Transverse colon (tissue), 4 donors: ENCODE measurements around the gene RUVBL1. TPM values are rescaled to one million over a fixed set of nuclear protein-coding genes. Genes with fewer than 3 reads are reported as not detected.

ENCODE experiments used
- DNase-seq: peaks from one replicate; pipeline ENCODE4 v3.0.0-alpha.2; 2019
- H3K27ac ChIP-seq, 4 donors: fragments of 200-600 bp; sonication (generic); 2 replicates each; pipeline ENCODE4 v1.5.1; 2016 to 2018; ENCODE audit warnings: inconsistent platforms in 4 of 4
- H3K27me3 ChIP-seq: fragments of 200-600 bp; sonication (generic); 2 replicates; pipeline ENCODE4 v1.5.1; 2017; ENCODE audit warnings: inconsistent platforms
- H3K36me3 ChIP-seq, 4 donors: fragments of 200-600 bp; sonication (generic); 2 replicates each; pipeline ENCODE4 v1.5.1; 2017 to 2019; ENCODE audit warnings: inconsistent platforms in 4 of 4
- H3K4me1 ChIP-seq, 4 donors: fragments of 200-600 bp; sonication (generic); 2 replicates each; pipeline ENCODE4 v1.5.1; 2017 to 2020; ENCODE audit warnings: inconsistent platforms in 4 of 4
- H3K4me3 ChIP-seq, 4 donors: fragments of 200-600 bp; sonication (generic); 1 replicate in 1 of 4; 2 replicates in 3 of 4; pipeline versions ENCODE4 v1.5.1 to v1.6.1; 2017 to 2019; ENCODE audit warnings: inconsistent platforms in 4 of 4
- H3K9me3 ChIP-seq, 2 donors: fragments of 200-600 bp; sonication (generic); 2 replicates each; pipeline ENCODE4 v1.5.1; 2017 to 2019; ENCODE audit warnings: inconsistent platforms in 2 of 2
- EP300 ChIP-seq: sonication (generic); formaldehyde crosslinking; IDR thresholded peaks from one replicate; pipeline ENCODE4 v1.6.1; 2017; ENCODE audit warnings: antibody characterized with exemption, low read depth
- POLR2A ChIP-seq: fragments of 450-650 bp; IDR thresholded peaks from one replicate; pipeline ENCODE4 v1.6.1; 2016; ENCODE audit warnings: antibody characterized with exemption, mild to moderate bottlenecking, moderate library complexity
- POLR2AphosphoS5 ChIP-seq, 3 donors: sonication (generic); formaldehyde crosslinking; IDR thresholded peaks; one replicate each; pipeline ENCODE4 v1.6.1; 2016; ENCODE audit warnings: antibody characterized with exemption in 3 of 3
- WGBS, 2 donors: methylation state at CpG; one replicate each; pipeline ENCODE4 v1.1.5; 2018; ENCODE audit warnings: low coverage in 1 of 2; 5-methylcytosine and 5-hydroxymethylcytosine counted together
- in situ Hi-C, 4 donors: fragments of 200-750 bp; cut with MboI; loops; one replicate each; pipeline versions ENCODE4 v1.15.0 to v1.15.1; 2017; ENCODE audit warnings: low sequenced_read_pairs in 3 of 4, low pct_ligation_motif_present in 1 of 4, low pct_unique_long_range_greater_than_20kb in 1 of 4
- intact Hi-C: fragments of 100-400 bp; cut with DNase I; formaldehyde crosslinking; loops from one replicate; pipeline ENCODE4 v1.15.1; 2023; ENCODE audit warnings: low total_unique reads
- total RNA-seq, 4 donors: library from RNA; depleted of rRNA; stranded (reverse); fragments of >200 nt; gene quantifications; one replicate each; pipeline ENCODE4 v1.1.0, GENCODE V29; 2016
- TF ChIP-seq, protein P1 (sequence below), 5 experiments: fragments of 200-600 bp in 3 of 5; fragments of 450-650 bp in 2 of 5; sonication (generic) in 3 of 5; IDR thresholded peaks; 1 replicate in 2 of 5; 2 replicates in 3 of 5; pipeline ENCODE4 v1.5.1; 2016 to 2017; ENCODE audit warnings: antibody characterized with exemption in 5 of 5, inconsistent platforms in 3 of 5, mild to moderate bottlenecking in 2 of 5, moderate library complexity in 1 of 5

Gene RUVBL1
- total RNA-seq, 4 donors from 2014 or later: 1.4 to 16.4 (median 10.1) TPM; not detected in 1

DNA sequence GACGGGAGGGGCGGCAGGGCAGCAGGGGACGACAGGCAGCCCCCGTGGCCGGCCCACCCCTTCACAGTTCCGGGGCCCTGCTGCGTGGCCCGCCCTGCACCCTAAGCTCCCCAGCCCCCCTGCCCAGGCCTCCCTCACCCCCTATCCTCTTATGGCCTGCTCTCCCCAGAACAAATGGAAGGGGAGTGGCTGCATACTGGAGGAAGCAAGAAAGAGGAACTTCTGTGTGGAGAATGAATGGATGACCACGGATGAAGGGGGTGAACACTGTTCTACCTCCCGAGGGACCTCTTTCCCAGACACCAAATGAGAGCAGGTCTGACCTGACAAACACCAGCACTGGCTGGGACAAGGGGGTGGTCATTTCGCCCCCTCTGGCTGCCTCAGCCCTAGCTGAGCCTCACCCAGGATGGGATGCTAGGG lies 46.4 kb downstream of the RUVBL1 start:
- no peak for TF ChIP-seq POLR2AphosphoS5 (IDR thresholded peaks at IDR 0.05)
- no peak for TF ChIP-seq EP300
- TF ChIP-seq, protein P1, sequence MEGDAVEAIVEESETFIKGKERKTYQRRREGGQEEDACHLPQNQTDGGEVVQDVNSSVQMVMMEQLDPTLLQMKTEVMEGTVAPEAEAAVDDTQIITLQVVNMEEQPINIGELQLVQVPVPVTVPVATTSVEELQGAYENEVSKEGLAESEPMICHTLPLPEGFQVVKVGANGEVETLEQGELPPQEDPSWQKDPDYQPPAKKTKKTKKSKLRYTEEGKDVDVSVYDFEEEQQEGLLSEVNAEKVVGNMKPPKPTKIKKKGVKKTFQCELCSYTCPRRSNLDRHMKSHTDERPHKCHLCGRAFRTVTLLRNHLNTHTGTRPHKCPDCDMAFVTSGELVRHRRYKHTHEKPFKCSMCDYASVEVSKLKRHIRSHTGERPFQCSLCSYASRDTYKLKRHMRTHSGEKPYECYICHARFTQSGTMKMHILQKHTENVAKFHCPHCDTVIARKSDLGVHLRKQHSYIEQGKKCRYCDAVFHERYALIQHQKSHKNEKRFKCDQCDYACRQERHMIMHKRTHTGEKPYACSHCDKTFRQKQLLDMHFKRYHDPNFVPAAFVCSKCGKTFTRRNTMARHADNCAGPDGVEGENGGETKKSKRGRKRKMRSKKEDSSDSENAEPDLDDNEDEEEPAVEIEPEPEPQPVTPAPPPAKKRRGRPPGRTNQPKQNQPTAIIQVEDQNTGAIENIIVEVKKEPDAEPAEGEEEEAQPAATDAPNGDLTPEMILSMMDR (IDR thresholded peaks at IDR 0.05): no peak
- no peak for TF ChIP-seq POLR2A
- peaks cover 8 to 33% (median 32%) of the 10 kb centered on the region in 4 donors for H3K4me1 ChIP-seq
- intact Hi-C loops: no loop called here
- H3K9me3 ChIP-seq: no peaks in the 10 kb centered on the region
- H3K27me3 ChIP-seq: peaks cover 4% of the 10 kb centered on the region
- no peaks in the 10 kb centered on the region for H3K36me3 ChIP-seq
- H3K4me3 ChIP-seq: peak overlapping the region in 3 of 4 donors; percentile 27 to 54 (median 41)
- 22% methylated on average over 11 of the region's 11 CpGs; no CpG with 5 or more reads in 1 of the 2 donors for WGBS, 2 donors
- H3K27ac ChIP-seq: peak overlapping the region in 2 of 4 donors; percentile 1 to 71
- DNase-seq: no peak
- in situ Hi-C loops: loop anchor here in 3 of 4 donors (25.0 kb wide), 3 partner anchors 410 to 535 kb away; partner anchors contain the start of gene GATA2 (in 1 of the 3)

DNA sequence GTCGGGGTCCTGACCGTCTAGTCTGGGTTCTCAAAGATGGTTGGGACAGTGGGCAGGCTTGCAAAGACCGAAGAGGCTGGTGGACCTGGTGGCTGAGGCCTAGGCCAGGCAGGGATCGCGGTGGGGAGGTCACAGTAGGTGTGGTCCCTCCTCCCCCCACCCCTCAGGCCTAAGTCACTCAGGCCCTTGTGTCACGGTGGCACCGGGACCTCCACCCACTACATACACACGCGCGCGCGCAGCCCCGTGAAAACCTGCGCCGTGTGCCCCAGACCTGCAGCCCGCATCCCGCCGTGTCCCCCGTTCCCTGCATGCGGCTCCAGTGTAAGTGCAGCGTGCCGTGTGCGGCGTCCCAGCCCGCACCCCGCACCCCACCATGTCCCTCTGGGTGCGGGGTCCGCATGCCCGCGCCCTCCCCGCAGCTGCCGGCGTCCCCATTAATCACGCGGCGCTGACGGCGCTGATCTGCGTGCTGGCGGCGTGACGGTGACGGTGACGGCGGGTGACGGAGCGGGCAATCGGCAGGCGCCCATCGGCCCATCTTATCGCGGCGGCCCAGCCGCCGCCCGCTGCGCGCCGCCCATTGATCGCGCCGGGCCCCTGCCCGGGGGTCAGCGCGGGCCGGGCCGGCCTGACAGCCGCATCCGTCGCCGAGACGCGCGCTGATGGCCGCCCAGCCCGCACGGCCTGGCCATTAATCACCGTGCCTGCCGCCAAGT lies 47.0 kb downstream of the RUVBL1 start:
- DNase-seq: peak; percentile 34
- TF ChIP-seq POLR2AphosphoS5 (IDR thresholded peaks at IDR 0.05) (no peak), EP300 (no peak), POLR2A (no peak)
- TF ChIP-seq, protein P1 (IDR thresholded peaks at IDR 0.05): no peak
- 18% methylated on average over 30 of the region's 79 CpGs; no CpG with 5 or more reads in 1 of the 2 donors for WGBS, 2 donors
- H3K27me3 ChIP-seq: peaks cover 4% of the 10 kb centered on the region
- in situ Hi-C loops: loop anchor here in 3 of 4 donors (25.0 kb wide), 3 partner anchors 411 to 536 kb away; partner anchors contain the start of gene GATA2 (in 1 of the 3)
- intact Hi-C loops: no loop called here
- peak overlapping the region in 3 of 4 donors; percentile 27 to 54 (median 41) for H3K4me3 ChIP-seq
- peak overlapping the region in 2 of 4 donors; percentile 7 to 71 for H3K27ac ChIP-seq
- peaks cover 8 to 31% (median 27%) of the 10 kb centered on the region in 4 donors for H3K4me1 ChIP-seq
- H3K36me3 ChIP-seq: peaks cover 0 to 1% (median 0%) of the 10 kb centered on the region in 4 donors
- H3K9me3 ChIP-seq: no peaks in the 10 kb centered on the region

DNA sequence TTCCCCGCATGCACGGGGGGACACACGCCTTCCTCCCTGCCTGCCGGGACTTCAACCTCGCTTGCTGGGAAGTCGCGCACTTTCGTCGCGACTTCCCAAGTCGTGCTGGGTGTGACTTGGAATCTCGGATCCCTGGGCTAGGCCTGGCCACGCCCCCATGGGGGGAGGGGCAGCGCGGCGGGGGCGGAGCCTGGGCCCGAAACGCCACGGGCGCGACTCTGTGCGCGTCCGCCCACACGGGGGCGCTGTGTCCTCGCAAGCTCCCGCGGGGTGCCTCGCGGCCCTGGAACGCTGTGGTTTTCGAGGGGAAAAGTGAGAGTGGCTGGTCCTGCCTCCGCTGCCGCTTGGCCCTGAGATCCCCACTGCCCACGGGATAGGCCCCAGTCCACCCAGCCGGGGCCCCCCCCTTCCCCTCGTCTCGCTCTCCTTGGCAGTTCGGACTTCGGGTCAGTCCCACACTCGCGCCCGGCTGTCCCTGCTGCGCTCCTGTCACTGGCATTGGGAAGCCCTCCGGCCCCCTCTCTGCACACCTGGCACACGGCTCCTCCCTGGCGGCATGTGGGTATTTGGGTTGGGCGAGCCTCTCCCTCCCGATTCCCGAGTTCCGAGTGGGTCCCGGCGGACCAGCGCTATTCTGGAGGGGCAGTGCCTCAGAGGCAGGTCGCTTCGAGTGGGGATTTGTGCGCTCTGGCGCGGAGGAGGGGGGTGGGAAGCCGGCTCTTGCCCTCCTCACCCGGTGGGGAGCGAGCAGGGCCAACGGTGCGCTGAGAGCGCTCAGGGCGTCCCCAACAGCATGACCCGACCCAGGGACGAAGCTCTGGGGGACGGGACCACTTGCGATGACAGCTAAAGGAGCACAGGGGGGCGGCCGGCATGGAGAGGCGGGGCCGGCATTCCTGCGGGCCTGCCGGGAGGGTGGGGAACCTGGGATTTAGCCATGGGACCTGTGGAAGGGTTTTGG lies 47.8 kb downstream of the RUVBL1 start:
- intact Hi-C loops (no loop called here), in situ Hi-C loops (loop anchor here in 3 of 4 donors (25.0 kb wide), 3 partner anchors 411 to 536 kb away; partner anchors contain the start of gene GATA2 (in 1 of the 3))
- Histone ChIP-seq H3K27ac (peak overlapping the region; percentile 50 to 76 (median 68)), H3K4me1 (peaks cover 8 to 24% (median 22%) of the 10 kb centered on the region in 4 donors), H3K4me3 (peak overlapping the region; percentile 18 to 54 (median 34)), H3K36me3 (peaks cover 0 to 9% (median 3%) of the 10 kb centered on the region in 4 donors), H3K27me3 (peaks cover 4% of the 10 kb centered on the region), H3K9me3 (no peaks in the 10 kb centered on the region)
- WGBS, 2 donors: 5% methylated on average over 71 of the region's 78 CpGs; no CpG with 5 or more reads in 1 of the 2 donors
- TF ChIP-seq, protein P1 (IDR thresholded peaks at IDR 0.05): peak; percentile 85 to 98 (median 96)
- TF ChIP-seq POLR2A (no peak), POLR2AphosphoS5 (IDR thresholded peaks at IDR 0.05) (peak; percentile 40 to 62 (median 59))
- DNase-seq: peak; percentile 91
